ENCODE measurements around the gene RIOK1. TPM values are rescaled to one million over a fixed set of nuclear protein-coding genes. Genes with fewer than 3 reads are reported as not detected.
"Not testable (repeated sequence)": the region's sequence is repeated elsewhere in the genome, so short reads cannot be mapped to it uniquely, and the experiment has no call there.

Gene RIOK1
- 24.9 TPM for total RNA-seq (ENCODE audit: unreplicated experiment)
- long read RNA-seq, transcript RIOK1-202 (17 exons, 2,810 nt), result major isoform, 13 of 32 reads
- long read RNA-seq, partial matches to known transcripts, result 17 of 32 reads
- long read RNA-seq, other reads (novel, unspliced or antisense), result 2 of 32 reads

GRCh38 chr6:7389451-7390225, at the start of gene RIOK1, which contains the start of gene CAGE1:
Gene RIOK1 (plus strand): TSS chr6:7389808. CDS start chr6:7390003, 195 bp downstream.
Gene CAGE1 (minus strand): TSS chr6:7389742. CDS start chr6:7387173, 2,569 bp downstream.
- no peaks in the 10 kb centered on the region for H3K9me3 Mint-ChIP-seq (ENCODE audit: unreplicated experiment)
- H3K27me3 Mint-ChIP-seq (ENCODE audit: unreplicated experiment), result no peaks in the 10 kb centered on the region
- TF ChIP-seq, protein P1, sequence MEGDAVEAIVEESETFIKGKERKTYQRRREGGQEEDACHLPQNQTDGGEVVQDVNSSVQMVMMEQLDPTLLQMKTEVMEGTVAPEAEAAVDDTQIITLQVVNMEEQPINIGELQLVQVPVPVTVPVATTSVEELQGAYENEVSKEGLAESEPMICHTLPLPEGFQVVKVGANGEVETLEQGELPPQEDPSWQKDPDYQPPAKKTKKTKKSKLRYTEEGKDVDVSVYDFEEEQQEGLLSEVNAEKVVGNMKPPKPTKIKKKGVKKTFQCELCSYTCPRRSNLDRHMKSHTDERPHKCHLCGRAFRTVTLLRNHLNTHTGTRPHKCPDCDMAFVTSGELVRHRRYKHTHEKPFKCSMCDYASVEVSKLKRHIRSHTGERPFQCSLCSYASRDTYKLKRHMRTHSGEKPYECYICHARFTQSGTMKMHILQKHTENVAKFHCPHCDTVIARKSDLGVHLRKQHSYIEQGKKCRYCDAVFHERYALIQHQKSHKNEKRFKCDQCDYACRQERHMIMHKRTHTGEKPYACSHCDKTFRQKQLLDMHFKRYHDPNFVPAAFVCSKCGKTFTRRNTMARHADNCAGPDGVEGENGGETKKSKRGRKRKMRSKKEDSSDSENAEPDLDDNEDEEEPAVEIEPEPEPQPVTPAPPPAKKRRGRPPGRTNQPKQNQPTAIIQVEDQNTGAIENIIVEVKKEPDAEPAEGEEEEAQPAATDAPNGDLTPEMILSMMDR (IDR thresholded peaks at IDR 0.05; ENCODE audit: partially characterized antibody, unreplicated experiment), result peak; percentile 18
- H3K4me1 Mint-ChIP-seq (ENCODE audit: low read depth, unreplicated experiment), result peaks cover 13% of the 10 kb centered on the region
- peak; percentile 97 for DNase-seq
- no peaks in the 10 kb centered on the region for H3K36me3 Mint-ChIP-seq (ENCODE audit: unreplicated experiment)
- peak within 1 kb of the TSS; percentile 81 for H3K27ac Mint-ChIP-seq (ENCODE audit: unreplicated experiment)
- H3K4me3 Mint-ChIP-seq (ENCODE audit: unreplicated experiment), result peak within 1 kb of the TSS; percentile 96

DNA sequence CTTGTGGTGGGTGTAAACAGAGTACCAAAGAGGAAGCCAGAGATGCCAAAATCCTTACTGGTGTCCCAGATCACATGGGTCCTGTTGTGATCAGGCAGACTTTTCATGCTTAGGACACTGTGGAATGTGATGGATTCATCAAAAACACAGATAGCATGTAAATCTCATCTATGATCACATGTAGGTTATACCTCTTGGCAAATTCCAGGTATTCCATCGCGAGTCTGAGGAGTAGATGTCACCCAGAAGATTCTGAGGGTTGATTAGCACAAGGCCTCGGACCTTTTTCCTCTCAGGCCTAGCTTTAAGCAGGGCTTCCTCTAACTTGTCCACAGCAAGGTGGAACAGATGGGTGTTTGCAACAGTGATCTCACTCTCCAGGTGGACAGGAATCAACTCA, 48.3 kb upstream of the RIOK1 start:
- H3K27me3 Mint-ChIP-seq (ENCODE audit: unreplicated experiment), result no peaks in the 10 kb centered on the region
- peaks cover 4% of the 10 kb centered on the region for H3K36me3 Mint-ChIP-seq (ENCODE audit: unreplicated experiment)
- no peaks in the 10 kb centered on the region for H3K9me3 Mint-ChIP-seq (ENCODE audit: unreplicated experiment)
- no peak overlapping the region for H3K4me3 Mint-ChIP-seq (ENCODE audit: unreplicated experiment)
- peaks cover 4% of the 10 kb centered on the region for H3K4me1 Mint-ChIP-seq (ENCODE audit: low read depth, unreplicated experiment)
- TF ChIP-seq, protein P1 (IDR thresholded peaks at IDR 0.05; ENCODE audit: partially characterized antibody, unreplicated experiment), result no peak
- no peak overlapping the region for H3K27ac Mint-ChIP-seq (ENCODE audit: unreplicated experiment)
- no peak for DNase-seq

- TF ChIP-seq, protein P1 (IDR thresholded peaks at IDR 0.05; ENCODE audit: partially characterized antibody, unreplicated experiment), result no peak
- DNase-seq, result no peak
- H3K27ac Mint-ChIP-seq (ENCODE audit: unreplicated experiment), result no peak overlapping the region
- no peaks in the 10 kb centered on the region for H3K27me3 Mint-ChIP-seq (ENCODE audit: unreplicated experiment)
- no peak overlapping the region for H3K4me3 Mint-ChIP-seq (ENCODE audit: unreplicated experiment)
- H3K36me3 Mint-ChIP-seq (ENCODE audit: unreplicated experiment), result peaks cover 4% of the 10 kb centered on the region
- no peaks in the 10 kb centered on the region for H3K9me3 Mint-ChIP-seq (ENCODE audit: unreplicated experiment)
- peaks cover 4% of the 10 kb centered on the region for H3K4me1 Mint-ChIP-seq (ENCODE audit: low read depth, unreplicated experiment)
Observed at GRCh38 chr6:7341989-7342742, 47.4 kb upstream of the RIOK1 start.

GRCh38 chr6:7343546-7344475, 45.8 kb upstream of the RIOK1 start:
- no peak overlapping the region for H3K27ac Mint-ChIP-seq (ENCODE audit: unreplicated experiment)
- no peak for DNase-seq
- no peak overlapping the region for H3K4me3 Mint-ChIP-seq (ENCODE audit: unreplicated experiment)
- H3K36me3 Mint-ChIP-seq (ENCODE audit: unreplicated experiment), result peaks cover 4% of the 10 kb centered on the region
- no peaks in the 10 kb centered on the region for H3K27me3 Mint-ChIP-seq (ENCODE audit: unreplicated experiment)
- TF ChIP-seq, protein P1 (IDR thresholded peaks at IDR 0.05; ENCODE audit: partially characterized antibody, unreplicated experiment), result no peak
- H3K4me1 Mint-ChIP-seq (ENCODE audit: low read depth, unreplicated experiment), result peaks cover 4% of the 10 kb centered on the region
- no peaks in the 10 kb centered on the region for H3K9me3 Mint-ChIP-seq (ENCODE audit: unreplicated experiment)

DNA sequence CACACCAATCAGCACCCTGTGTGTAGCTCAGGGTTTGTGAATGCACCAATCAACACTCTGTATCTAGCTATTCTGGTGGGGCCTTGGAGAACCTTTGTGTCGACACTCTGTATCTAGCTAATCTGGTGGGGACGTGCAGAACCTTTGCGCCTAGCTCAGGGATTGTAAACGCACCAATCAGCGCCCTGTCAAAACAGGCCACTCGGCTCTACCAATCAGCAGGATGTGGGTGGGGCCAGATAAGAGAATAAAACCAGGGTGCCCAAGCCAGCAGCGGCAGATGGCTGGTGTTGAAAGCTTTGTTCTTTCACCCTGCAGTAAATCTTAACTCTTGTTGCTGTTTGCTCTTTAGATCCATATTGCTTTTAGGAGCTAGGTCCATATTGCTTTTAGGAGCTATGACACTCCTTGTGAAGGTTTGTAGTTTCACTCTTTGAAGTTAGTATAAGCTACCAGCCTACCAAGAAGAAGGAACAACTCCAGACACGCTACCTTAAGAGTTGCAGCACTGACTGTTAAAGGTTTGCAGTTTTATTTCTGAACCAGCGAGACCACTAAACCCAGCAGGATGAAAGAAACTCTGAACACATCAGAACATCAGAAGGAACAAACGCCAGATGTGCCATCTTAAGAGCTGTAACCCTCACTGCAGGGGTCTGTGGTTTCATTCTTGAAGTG, 44.7 kb upstream of the RIOK1 start:
- not testable (repeated sequence) for H3K4me3 Mint-ChIP-seq (ENCODE audit: unreplicated experiment); H3K27me3 Mint-ChIP-seq (ENCODE audit: unreplicated experiment); DNase-seq; H3K36me3 Mint-ChIP-seq (ENCODE audit: unreplicated experiment); H3K9me3 Mint-ChIP-seq (ENCODE audit: unreplicated experiment); H3K4me1 Mint-ChIP-seq (ENCODE audit: low read depth, unreplicated experiment); H3K27ac Mint-ChIP-seq (ENCODE audit: unreplicated experiment)

GRCh38 chr6:7347551-7347997, 42.0 kb upstream of the RIOK1 start:
- H3K9me3 Mint-ChIP-seq (ENCODE audit: unreplicated experiment); H3K4me3 Mint-ChIP-seq (ENCODE audit: unreplicated experiment); H3K4me1 Mint-ChIP-seq (ENCODE audit: low read depth, unreplicated experiment); H3K27ac Mint-ChIP-seq (ENCODE audit: unreplicated experiment); H3K36me3 Mint-ChIP-seq (ENCODE audit: unreplicated experiment); DNase-seq; H3K27me3 Mint-ChIP-seq (ENCODE audit: unreplicated experiment): not testable (repeated sequence)

DNA sequence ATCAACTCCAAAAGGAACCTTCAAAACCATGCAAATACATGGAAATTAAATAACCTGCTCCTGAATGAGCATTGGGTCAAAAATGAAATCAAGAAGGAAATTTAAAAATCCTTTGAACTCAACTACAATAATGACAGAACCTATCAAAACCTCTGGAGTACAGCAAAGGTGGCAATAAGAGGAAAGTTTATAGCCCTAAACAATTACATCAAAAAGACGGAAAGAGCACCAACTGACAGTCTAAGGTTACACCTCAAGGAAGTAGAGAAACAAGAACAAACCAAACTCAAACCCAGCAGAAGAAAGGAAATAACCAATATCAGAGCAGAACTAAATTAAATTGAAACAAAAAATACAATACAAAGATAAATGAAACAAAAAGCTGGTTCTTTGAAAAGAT, 39.0 kb upstream of the RIOK1 start:
- H3K4me3 Mint-ChIP-seq (ENCODE audit: unreplicated experiment); DNase-seq; H3K36me3 Mint-ChIP-seq (ENCODE audit: unreplicated experiment); H3K27me3 Mint-ChIP-seq (ENCODE audit: unreplicated experiment); H3K27ac Mint-ChIP-seq (ENCODE audit: unreplicated experiment); H3K9me3 Mint-ChIP-seq (ENCODE audit: unreplicated experiment); H3K4me1 Mint-ChIP-seq (ENCODE audit: low read depth, unreplicated experiment): not testable (repeated sequence)

All from glutamatergic neuron (in vitro differentiated cells).